ENCODE results near the gene SERTAD4. TPM values are rescaled to one million over a fixed set of nuclear protein-coding genes. Genes with fewer than 3 reads are reported as not detected.
"Not testable (repeated sequence)": the region's sequence is repeated elsewhere in the genome, so short reads cannot be mapped to it uniquely, and the experiment has no call there.

The SERTAD4 gene
- polyA plus RNA-seq, 4 donors, result 4.1 to 21.7 (median 4.6) TPM

- no peak for DNase-seq (ENCODE audit: low read depth in 4 of 4, low spot score in 3 of 4)
Measured at GRCh38 chr1:210257698-210258529, 25.3 kb downstream of the SERTAD4 start.

- no peak for DNase-seq (ENCODE audit: low read depth in 4 of 4, low spot score in 3 of 4)
Measured at GRCh38 chr1:210259561-210259960, 27.0 kb downstream of the SERTAD4 start.

- no peak for DNase-seq (ENCODE audit: low read depth in 4 of 4, low spot score in 3 of 4)
Measured at GRCh38 chr1:210260096-210260495, 27.5 kb downstream of the SERTAD4 start.

- peak in 1 of 4 donors; percentile 69 for DNase-seq (ENCODE audit: low read depth in 4 of 4, low spot score in 3 of 4)
Measured at GRCh38 chr1:210262167-210262896, 29.7 kb downstream of the SERTAD4 start.

GRCh38 chr1:210262897-210263272 is 30.3 kb downstream of the SERTAD4 start:
- DNase-seq (ENCODE audit: low read depth in 4 of 4, low spot score in 3 of 4), result no peak

- DNase-seq (ENCODE audit: low read depth in 4 of 4, low spot score in 3 of 4), result no peak
Measured at GRCh38 chr1:210263963-210264362, 31.4 kb downstream of the SERTAD4 start.

GRCh38 chr1:210264496-210265380 is 32.1 kb downstream of the SERTAD4 start:
- DNase-seq (ENCODE audit: low read depth in 4 of 4, low spot score in 3 of 4), result no peak

GRCh38 chr1:210265392-210265955 is 32.9 kb downstream of the SERTAD4 start:
- not testable (repeated sequence) for DNase-seq (ENCODE audit: low read depth in 4 of 4, low spot score in 3 of 4)

- no peak for DNase-seq (ENCODE audit: low read depth in 4 of 4, low spot score in 3 of 4)
Measured at GRCh38 chr1:210269981-210270380, 37.4 kb downstream of the SERTAD4 start.

- DNase-seq (ENCODE audit: low read depth in 4 of 4, low spot score in 3 of 4), result no peak
Measured at GRCh38 chr1:210272666-210273065, 40.1 kb downstream of the SERTAD4 start.

GRCh38 chr1:210280221-210280620 is 47.6 kb downstream of the SERTAD4 start:
- DNase-seq (ENCODE audit: low read depth in 4 of 4, low spot score in 3 of 4), result no peak

- DNase-seq (ENCODE audit: low read depth in 4 of 4, low spot score in 3 of 4), result no peak
Measured at GRCh38 chr1:210288116-210288515, 55.5 kb downstream of the SERTAD4 start.

- no peak for DNase-seq (ENCODE audit: low read depth in 4 of 4, low spot score in 3 of 4)
Measured at GRCh38 chr1:210289248-210289647, 56.7 kb downstream of the SERTAD4 start.

- DNase-seq (ENCODE audit: low read depth in 4 of 4, low spot score in 3 of 4), result no peak
Measured at GRCh38 chr1:210291081-210291764, 58.6 kb downstream of the SERTAD4 start.

GRCh38 chr1:210291786-210292230 is 59.2 kb downstream of the SERTAD4 start:
- peak in 1 of 4 donors; percentile 35 for DNase-seq (ENCODE audit: low read depth in 4 of 4, low spot score in 3 of 4)

- DNase-seq (ENCODE audit: low read depth in 4 of 4, low spot score in 3 of 4), result peak in 2 of 4 donors; percentile 19 to 39
Measured at GRCh38 chr1:210292231-210292871, 59.8 kb downstream of the SERTAD4 start.

GRCh38 chr1:210293171-210293607 is 60.6 kb downstream of the SERTAD4 start:
- DNase-seq (ENCODE audit: low read depth in 4 of 4, low spot score in 3 of 4), result no peak

- peak in 1 of 4 donors; percentile 18 for DNase-seq (ENCODE audit: low read depth in 4 of 4, low spot score in 3 of 4)
Measured at GRCh38 chr1:210294999-210295745, 62.6 kb downstream of the SERTAD4 start.

Measured in left renal pelvis (tissue), 4 donors.